ENCODE results near the gene ZNF786.

DNA sequence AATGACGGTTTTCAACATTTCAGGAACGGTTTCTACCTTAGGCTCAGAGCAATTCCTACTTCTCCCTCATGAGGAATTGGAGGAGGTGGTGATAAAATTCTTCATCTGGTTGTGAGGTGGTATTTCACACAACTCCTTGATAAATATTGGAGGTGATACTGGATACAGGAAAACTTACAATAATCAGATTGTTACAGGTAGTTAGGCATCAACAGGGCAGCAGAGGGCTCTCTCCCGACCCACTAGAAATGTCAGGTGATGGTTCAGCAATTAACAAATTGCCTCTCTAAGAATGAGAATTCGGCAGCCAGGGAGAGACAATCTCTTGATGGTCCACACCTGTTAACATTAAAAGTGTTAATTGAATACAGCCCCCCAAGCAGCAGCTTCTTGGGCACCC, 22.6 kb downstream of the ZNF786 start:
- TF ChIP-seq CTCF (conservative IDR thresholded peaks at IDR 0.05; ENCODE audit: low read depth in 2 of 2) (peak in 1 of 2 experiments; percentile 44; a peak in 3 of 4 replicates), EZH2phosphoT487 (IDR thresholded peaks at IDR 0.05; ENCODE audit: unreplicated experiment) (no peak), EZH2 (IDR thresholded peaks at IDR 0.05; ENCODE audit: low read depth, unreplicated experiment) (no peak)
